Dendritic cell treated with granulocyte-macrophage colony-stimulating factor and Interleukin-4, amounts not matched to agents 40 ng/mL and 50 ng/mL, for 4 days (primary cell): ENCODE results near the gene PPP2R5D.
A peak's percentile ranks its signal among the peaks of the same experiment; 100 is the strongest.
"Not testable (repeated sequence)": the region's sequence is repeated elsewhere in the genome, so short reads cannot be mapped to it uniquely, and the experiment has no call there.

ENCODE experiments used
- H3K27ac Mint-ChIP-seq: one replicate; pipeline ENCODE4 v1.8.0; 2022; ENCODE audit warnings: mild to moderate bottlenecking, mixed read lengths
- H3K27me3 Mint-ChIP-seq: one replicate; pipeline ENCODE4 v1.8.0; 2022; ENCODE audit warnings: mild to moderate bottlenecking, mixed read lengths
- H3K36me3 Mint-ChIP-seq: one replicate; pipeline ENCODE4 v1.8.0; 2022; ENCODE audit warnings: low read depth, mixed read lengths
- H3K4me1 Mint-ChIP-seq: one replicate; pipeline ENCODE4 v1.8.0; 2022; ENCODE audit warnings: low read depth, mixed read lengths
- H3K4me3 Mint-ChIP-seq: one replicate; pipeline ENCODE4 v1.8.0; 2022; ENCODE audit warnings: mild to moderate bottlenecking, moderate library complexity, mixed read lengths
- H3K9me3 Mint-ChIP-seq: one replicate; pipeline ENCODE4 v1.8.0; 2022; ENCODE audit warnings: mixed read lengths
- intact Hi-C: fragments of 100-400 bp; cut with micrococcal nuclease; formaldehyde crosslinking; loops from one replicate; pipeline ENCODE4 v1.15.0; 2022

PPP2R5D gene

DNA sequence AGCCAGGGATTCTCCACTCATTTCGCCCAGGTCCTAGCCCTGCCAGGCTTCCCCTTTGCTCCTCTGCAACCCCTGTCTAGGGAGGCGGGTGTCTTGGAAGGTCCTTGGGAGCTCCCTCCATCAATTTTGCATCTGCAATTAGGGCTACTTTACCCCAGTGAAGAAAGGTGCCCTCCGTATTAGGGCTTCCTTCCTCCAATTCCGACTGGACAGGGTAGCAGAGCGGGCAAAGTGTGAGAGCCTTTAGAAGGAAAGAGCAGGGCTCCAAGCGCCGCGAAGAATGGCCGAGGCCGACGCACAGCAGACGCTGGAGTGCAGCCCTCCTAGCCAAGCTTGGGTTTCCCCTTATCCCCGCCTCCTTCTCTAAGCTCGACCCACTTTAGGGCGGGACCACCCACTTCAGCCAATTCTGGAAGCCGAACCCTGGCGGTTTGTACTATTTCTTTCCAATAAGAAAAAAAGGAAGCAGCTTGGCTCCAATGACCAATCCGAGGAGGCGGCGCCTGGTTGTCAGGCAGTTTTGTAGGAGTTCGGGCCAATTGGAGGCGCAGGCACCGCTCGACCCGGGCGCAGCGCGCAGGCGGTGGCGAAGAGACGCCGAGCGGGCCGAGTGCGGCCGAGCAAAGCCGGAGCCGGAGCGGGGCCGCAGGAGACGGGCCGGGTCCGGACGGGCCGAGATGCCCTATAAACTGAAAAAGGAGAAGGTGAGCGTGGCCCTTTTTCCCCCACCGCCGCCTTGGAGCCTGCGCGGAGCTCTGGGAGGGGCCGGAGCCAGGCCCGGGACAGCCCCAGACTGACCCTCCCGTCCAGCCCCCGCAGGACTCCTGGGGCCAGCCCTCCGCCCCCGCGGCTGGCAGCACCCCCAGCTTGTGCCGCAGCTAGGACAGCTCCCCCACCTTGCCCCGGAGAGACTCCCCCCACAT lies at the start of gene PPP2R5D:
PPP2R5D (plus strand) TSS at position 570 of the 923 bp plus-strand sequence; CDS start at position 678, 108 bp downstream.
- Mint-ChIP-seq H3K27me3 (no peaks in the 10 kb centered on the region), H3K36me3 (peaks cover 25% of the 10 kb centered on the region), H3K9me3 (no peaks in the 10 kb centered on the region), H3K4me3 (peak within 1 kb of the TSS; percentile 80), H3K27ac (peak within 1 kb of the TSS; percentile 80), H3K4me1 (peaks cover 70% of the 10 kb centered on the region)
- intact Hi-C loops: loop anchor here (2.0 to 10.0 kb wide), 3 partner anchors 31 to 71 kb away; partner anchors contain the start of genes CUL7, KLC4, KLHDC3 and MRPL2

DNA sequence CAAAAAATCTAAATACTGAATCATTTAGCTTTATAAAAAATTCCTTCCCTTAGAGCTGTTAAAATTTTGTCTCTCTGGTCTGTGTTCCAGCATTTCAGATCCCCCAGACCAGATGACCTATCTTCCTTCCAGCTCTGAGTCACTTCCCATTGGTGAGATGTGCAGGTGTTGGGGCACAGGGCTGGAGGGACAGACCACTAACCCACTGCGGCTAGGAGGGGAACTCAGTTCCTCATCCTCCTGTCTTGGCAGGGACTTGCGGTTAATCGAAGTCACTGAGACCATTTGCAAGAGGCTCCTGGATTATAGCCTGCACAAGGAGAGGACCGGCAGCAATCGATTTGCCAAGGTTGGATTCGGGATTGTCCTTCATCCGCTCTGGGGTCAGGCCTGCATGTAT lies 49.0 kb upstream of the PPP2R5D start:
- Mint-ChIP-seq H3K27ac (no peak overlapping the region), H3K4me3 (no peak overlapping the region), H3K27me3 (no peaks in the 10 kb centered on the region), H3K36me3 (peaks cover 96% of the 10 kb centered on the region), H3K4me1 (peaks cover 65% of the 10 kb centered on the region), H3K9me3 (no peaks in the 10 kb centered on the region)
- intact Hi-C loops: no loop called here

DNA sequence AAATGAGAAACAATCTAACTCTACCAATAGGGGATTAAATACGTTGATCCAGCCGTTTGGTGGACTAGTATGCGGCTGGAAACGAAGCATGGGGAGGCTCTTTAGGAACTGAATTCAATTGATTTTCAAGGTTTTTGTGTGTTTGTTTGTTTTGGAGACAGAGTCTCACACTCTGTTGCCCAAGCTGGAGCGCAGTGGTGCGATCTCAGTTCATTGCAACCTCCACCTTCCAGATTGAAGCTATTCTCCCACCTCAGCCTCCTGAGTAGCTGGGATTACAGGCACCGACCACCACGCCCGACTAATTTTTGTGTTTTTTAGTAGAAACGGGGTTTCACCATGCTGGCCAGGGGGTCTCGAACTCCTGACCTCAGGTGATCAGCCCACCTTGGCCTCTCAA lies 48.0 kb upstream of the PPP2R5D start:
- Mint-ChIP-seq H3K27ac (no peak overlapping the region), H3K36me3 (peaks cover 100% of the 10 kb centered on the region)

DNA sequence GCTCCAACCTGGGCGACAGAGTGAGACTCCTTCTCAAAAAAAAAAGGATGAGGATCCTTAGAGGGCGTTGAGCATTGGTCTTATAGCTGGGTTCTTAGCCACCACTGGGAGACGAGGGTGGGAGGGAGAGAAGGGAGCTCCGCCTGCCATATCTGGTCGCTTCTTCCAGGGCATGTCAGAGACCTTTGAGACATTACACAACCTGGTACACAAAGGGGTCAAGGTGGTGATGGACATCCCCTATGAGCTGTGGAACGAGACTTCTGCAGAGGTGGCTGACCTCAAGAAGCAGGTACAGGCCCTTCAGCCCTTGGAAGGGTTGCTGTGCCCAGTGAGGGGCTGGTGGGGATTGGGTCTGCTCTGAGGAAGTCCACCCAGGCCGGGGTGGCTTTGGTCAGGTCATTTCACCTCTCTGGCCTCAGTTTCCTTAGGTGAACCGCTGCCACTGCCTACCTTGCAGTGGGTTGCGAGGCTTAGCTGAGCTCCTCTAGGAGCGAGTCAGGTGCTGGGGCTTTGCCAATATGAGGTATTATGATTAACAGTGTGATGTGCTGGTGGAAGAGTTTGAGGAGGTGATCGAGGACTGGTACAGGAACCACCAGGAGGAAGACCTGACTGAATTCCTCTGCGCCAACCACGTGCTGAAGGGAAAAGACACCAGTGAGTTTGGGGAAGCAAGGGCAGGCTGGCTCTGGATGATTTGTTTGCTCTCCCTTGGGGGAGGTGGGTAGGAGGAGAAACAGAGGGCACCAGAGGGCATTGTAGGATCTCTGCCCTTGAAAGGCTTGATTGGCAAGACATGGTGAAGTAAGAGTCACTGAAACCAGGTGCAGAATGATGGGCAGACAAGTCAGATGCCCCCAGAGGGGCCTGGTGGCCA lies 46.6 kb upstream of the PPP2R5D start:
- Mint-ChIP-seq H3K9me3 (no peaks in the 10 kb centered on the region), H3K27me3 (no peaks in the 10 kb centered on the region), H3K4me3 (no peak overlapping the region), H3K4me1 (peaks cover 42% of the 10 kb centered on the region), H3K27ac (no peak overlapping the region), H3K36me3 (peaks cover 100% of the 10 kb centered on the region)
- intact Hi-C loops: no loop called here

More for the DNA sequence above, 48.0 kb upstream of the PPP2R5D start:
- Mint-ChIP-seq H3K9me3 (no peaks in the 10 kb centered on the region), H3K4me3 (no peak overlapping the region), H3K4me1 (peaks cover 54% of the 10 kb centered on the region), H3K27me3 (no peaks in the 10 kb centered on the region)
- intact Hi-C loops: no loop called here

DNA sequence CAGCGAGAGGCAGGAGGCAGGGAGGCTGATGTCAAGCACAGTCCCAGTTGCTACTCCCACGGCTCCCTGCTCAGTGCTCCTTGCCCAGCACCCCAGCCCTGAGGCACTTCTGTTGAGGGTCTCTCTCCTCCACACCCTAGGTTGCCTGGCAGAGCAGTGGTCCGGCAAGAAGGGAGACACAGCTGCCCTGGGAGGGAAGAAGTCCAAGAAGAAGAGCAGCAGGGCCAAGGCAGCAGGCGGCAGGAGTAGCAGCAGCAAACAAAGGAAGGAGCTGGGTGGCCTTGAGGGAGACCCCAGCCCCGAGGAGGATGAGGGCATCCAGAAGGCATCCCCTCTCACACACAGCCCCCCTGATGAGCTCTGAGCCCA lies 46.0 kb upstream of the PPP2R5D start:
- Mint-ChIP-seq H3K27ac (no peak overlapping the region), H3K4me3 (no peak overlapping the region), H3K4me1 (peaks cover 36% of the 10 kb centered on the region), H3K27me3 (no peaks in the 10 kb centered on the region), H3K36me3 (peaks cover 100% of the 10 kb centered on the region), H3K9me3 (no peaks in the 10 kb centered on the region)
- intact Hi-C loops: no loop called here

DNA sequence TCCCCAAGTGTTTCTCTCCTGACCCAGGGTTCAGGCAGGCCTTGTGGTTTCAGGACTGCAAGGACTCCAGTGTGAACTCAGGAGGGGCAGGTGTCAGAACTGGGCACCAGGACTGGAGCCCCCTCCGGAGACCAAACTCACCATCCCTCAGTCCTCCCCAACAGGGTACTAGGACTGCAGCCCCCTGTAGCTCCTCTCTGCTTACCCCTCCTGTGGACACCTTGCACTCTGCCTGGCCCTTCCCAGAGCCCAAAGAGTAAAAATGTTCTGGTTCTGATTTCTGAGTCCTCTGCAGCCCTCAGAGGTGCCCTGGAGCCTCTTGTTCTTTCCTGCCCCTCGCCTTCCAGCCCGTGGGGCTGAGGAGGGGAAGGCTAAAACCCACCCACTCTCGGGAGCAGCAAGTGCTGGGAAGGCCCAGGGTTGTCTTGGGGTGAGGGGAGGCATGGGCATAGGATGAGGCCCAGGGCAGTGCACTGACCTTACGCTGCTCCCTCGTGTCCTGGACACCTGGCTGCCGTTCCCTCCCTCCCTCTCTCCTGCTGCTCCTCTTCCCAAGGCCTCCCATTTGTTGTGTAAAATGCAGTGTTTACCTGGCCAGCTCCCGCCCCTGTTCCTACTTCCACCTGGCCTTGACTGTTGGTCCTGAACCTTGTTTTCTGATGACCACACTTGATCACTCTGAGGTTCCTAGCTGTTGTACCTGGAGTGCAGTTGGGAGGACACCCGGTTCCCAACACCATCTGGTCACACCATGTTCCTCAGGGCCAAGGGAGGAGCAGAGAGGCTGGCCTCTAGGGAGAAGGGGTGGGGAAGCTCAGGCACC lies 45.2 kb upstream of the PPP2R5D start:
- peaks cover 100% of the 10 kb centered on the region for H3K36me3 Mint-ChIP-seq
- no peak overlapping the region for H3K4me3 Mint-ChIP-seq
- no peak overlapping the region for H3K27ac Mint-ChIP-seq
- peaks cover 28% of the 10 kb centered on the region for H3K4me1 Mint-ChIP-seq
- intact Hi-C loops: no loop called here
- no peaks in the 10 kb centered on the region for H3K9me3 Mint-ChIP-seq
- H3K27me3 Mint-ChIP-seq: no peaks in the 10 kb centered on the region

DNA sequence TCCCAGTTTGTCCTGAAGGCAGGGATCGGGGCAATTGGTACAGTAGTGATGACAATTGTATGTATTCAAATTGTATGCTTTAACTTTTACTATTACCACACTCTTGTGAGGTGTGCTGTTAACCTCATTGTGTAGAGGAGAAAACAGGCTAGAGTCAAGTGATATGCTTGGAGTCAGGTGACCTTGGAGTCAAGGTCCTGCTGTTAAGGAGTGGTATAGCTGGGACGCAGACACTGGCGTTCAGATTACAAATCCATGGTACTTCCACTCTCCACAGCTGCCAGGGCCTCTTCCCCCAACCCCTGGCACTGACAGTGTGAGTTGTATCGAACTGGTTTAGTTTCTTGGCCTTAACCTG lies 44.6 kb upstream of the PPP2R5D start:
- no peak overlapping the region for H3K27ac Mint-ChIP-seq
- H3K4me3 Mint-ChIP-seq: no peak overlapping the region
- peaks cover 100% of the 10 kb centered on the region for H3K36me3 Mint-ChIP-seq
- H3K9me3 Mint-ChIP-seq: no peaks in the 10 kb centered on the region
- no peaks in the 10 kb centered on the region for H3K27me3 Mint-ChIP-seq
- peaks cover 24% of the 10 kb centered on the region for H3K4me1 Mint-ChIP-seq
- intact Hi-C loops: no loop called here

DNA sequence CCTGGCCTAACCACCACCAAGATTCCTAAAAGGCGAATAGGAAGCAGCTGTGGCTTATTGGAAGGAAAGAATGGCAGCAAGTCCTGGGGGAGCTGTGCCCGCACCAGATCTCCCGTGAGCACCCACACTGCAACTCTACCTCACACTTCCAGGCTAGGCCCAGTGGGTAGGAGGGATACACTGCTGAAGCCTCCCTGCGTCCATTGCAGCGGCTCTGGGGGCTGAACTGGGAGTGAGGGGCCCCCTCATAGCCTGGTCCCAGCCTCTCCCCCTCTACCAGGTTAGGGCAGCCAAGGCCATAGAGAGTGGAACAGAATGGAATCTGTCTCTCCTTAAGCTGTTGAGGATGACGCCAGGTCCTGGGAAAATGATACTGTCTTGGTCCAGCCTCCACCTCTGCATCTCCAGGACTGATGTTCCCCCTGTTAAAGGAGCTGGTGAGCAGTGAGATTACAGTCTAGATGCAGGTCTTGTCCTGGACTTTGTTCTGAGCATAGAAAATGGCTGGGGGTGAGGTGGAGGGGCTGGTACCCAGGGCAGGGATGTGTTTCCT lies 43.8 kb upstream of the PPP2R5D start:
- Mint-ChIP-seq H3K36me3 (peaks cover 100% of the 10 kb centered on the region), H3K9me3 (no peaks in the 10 kb centered on the region), H3K27ac (no peak overlapping the region), H3K27me3 (no peaks in the 10 kb centered on the region), H3K4me3 (no peak overlapping the region), H3K4me1 (peaks cover 19% of the 10 kb centered on the region)
- intact Hi-C loops: no loop called here

DNA sequence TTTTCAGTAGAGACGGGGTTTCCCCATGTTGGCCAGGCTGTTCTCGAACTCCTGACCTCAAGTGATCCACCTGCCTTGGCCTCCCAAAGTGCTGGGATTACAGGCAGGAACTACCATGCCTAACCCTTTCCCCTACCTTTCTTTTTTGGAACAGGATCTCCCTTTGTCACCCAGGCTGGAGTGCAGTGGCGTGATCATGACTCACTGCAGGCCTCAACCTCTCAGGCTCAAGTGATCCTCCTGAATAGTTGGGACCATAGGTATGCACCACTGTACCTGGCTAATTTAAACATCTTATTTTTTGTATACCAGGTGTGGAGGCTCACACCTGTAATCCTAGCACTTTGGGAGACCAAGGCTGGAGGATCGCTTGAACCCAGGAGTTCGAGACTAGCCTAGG lies 43.0 kb upstream of the PPP2R5D start:
- intact Hi-C loops, H3K27ac Mint-ChIP-seq: not testable (repeated sequence)
- H3K36me3 Mint-ChIP-seq: peaks cover 98% of the 10 kb centered on the region

DNA sequence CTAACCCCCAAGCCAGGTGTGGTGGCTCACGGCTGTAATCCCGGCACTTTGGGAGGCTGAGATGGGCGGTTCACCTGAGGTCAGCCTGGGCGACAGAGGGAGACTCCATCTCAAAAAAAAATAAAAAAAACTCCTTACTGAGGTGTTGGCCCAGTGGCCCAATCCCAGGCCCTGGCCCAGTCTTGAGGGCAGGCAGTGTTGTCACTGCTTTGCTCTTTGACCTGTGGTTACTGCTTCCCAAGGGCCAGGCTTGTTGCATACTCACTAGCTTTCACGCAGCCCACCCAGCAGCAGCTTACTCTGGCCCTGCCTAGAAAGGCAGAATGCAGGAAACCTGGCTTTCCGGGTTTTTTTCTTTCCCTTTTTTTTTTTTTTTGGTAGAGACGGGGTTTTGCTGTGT lies 41.9 kb upstream of the PPP2R5D start:
- H3K27me3 Mint-ChIP-seq: no peaks in the 10 kb centered on the region
- H3K9me3 Mint-ChIP-seq: no peaks in the 10 kb centered on the region
- peaks cover 17% of the 10 kb centered on the region for H3K4me1 Mint-ChIP-seq
- peaks cover 98% of the 10 kb centered on the region for H3K36me3 Mint-ChIP-seq
- no peak overlapping the region for H3K4me3 Mint-ChIP-seq
- intact Hi-C loops: no loop called here
- no peak overlapping the region for H3K27ac Mint-ChIP-seq

More for the DNA sequence above, 43.0 kb upstream of the PPP2R5D start:
- H3K4me3 Mint-ChIP-seq, H3K9me3 Mint-ChIP-seq, H3K27me3 Mint-ChIP-seq: not testable (repeated sequence)
- peaks cover 17% of the 10 kb centered on the region for H3K4me1 Mint-ChIP-seq

DNA sequence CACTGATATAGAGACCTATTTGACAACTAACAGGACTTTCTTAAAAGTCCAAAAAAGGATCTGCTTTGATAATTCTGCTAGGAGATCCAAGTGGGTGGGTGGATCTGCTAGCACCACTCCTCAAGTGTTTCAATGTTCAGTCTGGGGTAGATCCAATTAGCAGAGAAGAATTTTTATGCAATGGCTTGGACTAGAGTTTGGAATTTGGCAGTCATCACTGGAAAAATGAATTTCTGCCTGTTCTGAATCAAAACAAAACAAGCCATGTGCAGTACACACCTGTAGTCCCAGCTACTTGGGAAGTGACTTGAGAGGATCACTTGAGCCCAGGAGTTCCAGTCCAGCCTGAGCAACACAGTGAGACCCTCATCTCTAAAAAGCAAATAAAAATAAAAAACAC lies 36.4 kb upstream of the PPP2R5D start:
- intact Hi-C loops: no loop called here
- H3K27ac Mint-ChIP-seq: no peak overlapping the region
- no peaks in the 10 kb centered on the region for H3K9me3 Mint-ChIP-seq
- H3K4me1 Mint-ChIP-seq: no peaks in the 10 kb centered on the region
- peaks cover 62% of the 10 kb centered on the region for H3K36me3 Mint-ChIP-seq
- no peak overlapping the region for H3K4me3 Mint-ChIP-seq
- no peaks in the 10 kb centered on the region for H3K27me3 Mint-ChIP-seq

DNA sequence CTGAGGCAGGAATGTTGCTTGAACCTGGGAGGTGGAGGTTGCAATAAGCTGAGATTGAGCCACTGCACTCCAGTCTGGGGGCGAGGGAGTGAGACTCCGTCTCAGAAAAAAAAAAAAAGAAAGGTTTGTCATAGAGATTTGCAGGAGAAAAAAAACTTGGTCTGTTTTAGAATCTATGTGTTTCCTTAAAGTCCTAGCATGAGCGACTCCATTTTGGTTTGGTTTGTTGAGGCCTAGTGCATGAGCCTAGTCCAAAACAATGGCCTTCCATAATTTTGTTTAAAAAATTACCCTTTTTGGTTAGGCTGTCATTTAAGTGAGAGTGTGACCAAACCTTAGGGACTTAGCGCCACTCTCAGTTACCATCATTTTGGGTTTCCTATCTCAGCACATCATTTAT lies 32.0 kb upstream of the PPP2R5D start:
- Mint-ChIP-seq H3K4me3 (no peak overlapping the region), H3K4me1 (no peaks in the 10 kb centered on the region), H3K36me3 (peaks cover 19% of the 10 kb centered on the region), H3K27me3 (no peaks in the 10 kb centered on the region), H3K9me3 (no peaks in the 10 kb centered on the region), H3K27ac (no peak overlapping the region)
- intact Hi-C loops: no loop called here

DNA sequence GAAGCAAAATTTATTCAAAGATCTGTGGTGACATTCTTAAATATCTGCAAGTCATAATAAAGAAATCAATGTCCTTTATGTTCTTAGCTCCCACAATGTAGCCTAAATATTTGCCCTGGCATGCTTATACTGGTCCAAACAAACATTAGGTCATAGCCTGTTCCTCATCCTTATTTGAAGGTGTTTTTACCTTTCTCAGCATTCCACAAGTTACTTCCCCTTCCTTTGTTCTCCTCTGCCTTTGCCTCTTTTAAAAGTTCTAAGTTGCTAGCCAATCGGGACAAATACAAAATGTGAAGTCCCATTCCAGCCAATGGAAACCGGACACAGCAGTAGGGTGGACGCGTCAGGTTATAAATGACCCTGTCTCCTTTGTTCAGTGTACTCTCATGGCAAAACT lies 30.0 kb upstream of the PPP2R5D start:
- H3K36me3 Mint-ChIP-seq, H3K4me1 Mint-ChIP-seq, H3K27me3 Mint-ChIP-seq, intact Hi-C loops, H3K4me3 Mint-ChIP-seq, H3K27ac Mint-ChIP-seq, H3K9me3 Mint-ChIP-seq: not testable (repeated sequence)
